HG03066 (cell line): Measurements from ENCODE around the gene URM1.

Source experiments
- ATAC-seq: cut with Tn5 transposase; IDR thresholded peaks from one replicate; pipeline ENCODE4 v1.9.1; 2021; ENCODE audit warnings: low read depth; ENCODE audit not compliant: unreplicated experiment

Gene URM1

DNA sequence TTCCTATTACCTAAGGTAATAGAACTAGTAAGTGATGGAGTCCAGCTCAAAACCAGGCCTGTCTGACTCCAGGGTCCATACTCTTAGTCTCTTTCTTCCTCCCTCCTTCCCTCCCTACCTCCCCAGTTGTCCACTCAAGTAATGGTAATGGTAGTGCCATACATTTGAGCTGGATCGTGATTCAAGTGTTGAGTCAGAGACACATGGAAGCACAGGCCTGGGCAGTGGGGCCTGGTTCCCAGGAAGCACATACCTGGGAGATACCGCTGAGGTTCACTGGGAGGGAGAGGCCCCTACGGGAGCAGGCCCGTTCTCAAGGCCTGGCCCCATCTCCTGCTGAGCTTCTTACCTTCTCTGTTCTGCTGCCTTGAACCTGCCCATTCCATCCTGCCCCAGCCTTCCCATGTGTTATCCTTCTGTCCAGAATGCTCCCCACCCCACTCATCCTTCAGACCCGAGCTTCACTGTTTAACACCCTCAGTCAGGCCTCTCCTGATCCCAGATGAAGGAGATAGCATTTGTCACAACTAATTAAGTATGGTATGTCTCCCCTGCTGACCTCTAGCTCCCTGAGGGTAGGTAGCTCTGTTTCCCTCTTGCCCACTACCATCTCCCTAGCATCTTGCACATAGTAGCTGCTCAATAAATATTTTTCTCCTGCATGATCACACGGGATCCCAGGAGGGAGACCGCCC, 13.8 kb downstream of the URM1 start:
- ATAC-seq = no peak

- ATAC-seq = no peak
Measured at GRCh38 chr9:128385496-128386460, 14.6 kb downstream of the URM1 start.

DNA sequence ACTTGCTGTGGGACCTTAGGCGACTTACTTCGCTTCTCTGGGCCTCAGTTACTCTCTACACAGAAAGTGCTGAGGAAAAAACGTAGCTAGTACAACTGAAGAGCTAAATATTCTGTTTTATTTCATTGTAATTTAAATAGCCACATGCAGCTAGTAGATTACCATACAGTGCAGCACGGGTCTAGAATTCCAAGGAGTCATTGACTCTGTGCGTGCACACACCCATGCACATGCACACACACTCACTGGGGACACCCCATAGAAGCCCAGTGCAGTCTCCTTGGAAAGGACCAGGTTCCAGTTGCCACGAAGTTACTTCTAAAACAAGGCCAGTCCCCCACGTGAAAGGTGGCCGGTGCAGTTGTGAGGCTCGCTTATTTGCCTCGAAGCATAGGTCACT, 17.0 kb downstream of the URM1 start:
- no peak for ATAC-seq

DNA sequence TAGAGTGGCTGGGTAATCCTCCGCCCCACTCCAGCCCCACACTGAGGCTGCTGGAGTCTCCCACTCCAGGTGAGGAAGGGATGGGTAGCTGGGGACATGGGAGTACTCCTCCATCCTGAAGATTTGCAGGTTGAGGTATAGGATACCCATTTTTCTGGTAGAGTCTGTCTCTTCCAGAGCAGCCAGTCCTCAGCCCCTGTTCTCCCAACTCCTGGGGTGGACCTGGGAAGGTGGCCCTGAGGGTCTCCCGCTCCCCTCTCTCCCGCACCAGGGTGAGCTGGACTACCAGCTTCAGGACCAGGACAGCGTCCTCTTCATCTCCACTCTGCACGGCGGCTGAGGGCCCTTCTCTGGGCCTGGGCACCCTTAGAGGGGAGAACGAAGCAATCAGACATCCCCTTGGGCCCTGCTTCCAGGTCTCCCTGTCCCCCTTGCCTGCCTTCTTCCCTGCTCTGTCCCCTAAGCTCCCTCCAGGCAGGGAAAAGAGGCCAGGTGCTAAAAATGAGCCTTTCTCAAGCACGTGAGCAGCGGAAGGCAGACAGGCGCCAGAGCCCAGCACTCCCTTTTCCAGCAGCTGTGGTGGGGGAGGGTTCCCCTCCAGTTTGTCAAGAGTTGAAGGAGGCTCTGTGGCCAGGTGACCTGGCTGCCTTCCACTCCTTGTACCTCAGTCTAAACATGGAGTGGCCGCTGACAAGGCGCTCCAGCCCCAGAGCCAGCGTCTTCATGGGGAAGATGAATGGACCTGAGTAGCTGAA, 18.4 kb downstream of the URM1 start:
- ATAC-seq = no peak

DNA sequence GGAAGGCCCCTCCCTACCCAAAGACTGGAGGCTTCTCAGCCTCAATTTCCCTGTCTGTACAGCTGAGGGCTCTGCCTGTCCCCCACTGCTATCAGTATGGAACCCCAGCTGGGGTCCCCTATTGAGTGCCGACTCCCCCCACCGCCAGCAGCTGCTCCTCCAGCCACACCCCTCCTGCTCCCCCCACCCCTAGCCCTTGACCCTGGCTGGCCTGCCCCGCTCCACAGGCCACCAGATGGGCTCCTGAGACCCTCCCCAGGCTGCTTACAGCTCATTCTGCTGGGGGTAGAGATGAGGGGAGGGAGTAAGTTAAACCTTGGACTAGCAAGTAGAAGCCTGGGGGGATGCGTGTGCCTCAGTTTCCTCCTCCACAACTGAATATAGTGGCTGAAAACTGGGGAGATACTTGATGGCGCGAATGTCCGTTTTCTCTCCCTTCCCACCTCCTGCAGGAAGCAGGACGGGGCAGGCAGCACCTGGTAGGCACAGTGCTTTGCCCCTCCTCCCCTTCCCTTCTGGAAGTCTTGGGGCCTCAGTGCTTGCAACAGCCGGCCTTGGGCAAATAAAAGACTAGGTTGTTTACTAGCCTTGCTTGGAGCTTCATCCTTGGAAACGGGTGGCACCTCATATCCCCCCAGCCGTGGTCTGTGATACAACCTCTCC, 19.1 kb downstream of the URM1 start:
- ATAC-seq = no peak

- ATAC-seq = no peak
Measured at GRCh38 chr9:128390813-128391711, 19.9 kb downstream of the URM1 start.

- ATAC-seq = no peak
Measured at GRCh38 chr9:128391956-128392301, 20.8 kb downstream of the URM1 start.

GRCh38 chr9:128392302-128393144, 21.3 kb downstream of the URM1 start:
- ATAC-seq = no peak

DNA sequence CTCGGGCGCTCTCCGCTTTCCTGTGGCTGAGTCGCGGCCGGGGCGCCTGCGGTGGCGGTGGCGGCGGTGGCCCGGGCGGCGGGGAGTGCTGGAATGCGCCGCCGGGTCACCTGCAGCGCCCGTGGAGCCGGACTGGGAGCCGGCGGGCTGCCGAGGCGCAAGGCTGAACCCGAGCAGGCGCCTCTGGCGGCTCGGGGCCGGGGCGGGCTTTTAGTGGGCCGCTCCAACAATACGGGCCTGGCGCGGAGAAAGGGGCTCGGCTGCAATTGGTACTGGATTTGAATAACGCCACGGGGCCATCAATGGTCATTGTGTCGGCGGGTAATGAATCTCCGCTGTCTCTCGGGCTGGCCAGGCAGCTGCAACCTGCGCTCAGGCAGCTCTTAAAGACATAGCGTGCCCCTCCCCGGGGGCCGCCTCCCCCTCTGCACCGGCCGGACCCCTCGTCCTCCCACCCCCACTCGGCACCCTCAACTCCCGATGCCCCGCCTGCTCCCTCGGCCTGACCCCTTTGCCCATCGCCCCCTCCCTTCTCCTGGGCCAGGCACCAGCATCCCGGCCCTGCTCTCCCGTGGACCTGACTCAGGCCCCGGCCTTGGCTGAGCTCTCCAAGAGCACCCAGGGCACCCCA, 22.1 kb downstream of the URM1 start:
- no peak for ATAC-seq

- no peak for ATAC-seq
Measured at GRCh38 chr9:128393970-128394369, 22.8 kb downstream of the URM1 start.

DNA sequence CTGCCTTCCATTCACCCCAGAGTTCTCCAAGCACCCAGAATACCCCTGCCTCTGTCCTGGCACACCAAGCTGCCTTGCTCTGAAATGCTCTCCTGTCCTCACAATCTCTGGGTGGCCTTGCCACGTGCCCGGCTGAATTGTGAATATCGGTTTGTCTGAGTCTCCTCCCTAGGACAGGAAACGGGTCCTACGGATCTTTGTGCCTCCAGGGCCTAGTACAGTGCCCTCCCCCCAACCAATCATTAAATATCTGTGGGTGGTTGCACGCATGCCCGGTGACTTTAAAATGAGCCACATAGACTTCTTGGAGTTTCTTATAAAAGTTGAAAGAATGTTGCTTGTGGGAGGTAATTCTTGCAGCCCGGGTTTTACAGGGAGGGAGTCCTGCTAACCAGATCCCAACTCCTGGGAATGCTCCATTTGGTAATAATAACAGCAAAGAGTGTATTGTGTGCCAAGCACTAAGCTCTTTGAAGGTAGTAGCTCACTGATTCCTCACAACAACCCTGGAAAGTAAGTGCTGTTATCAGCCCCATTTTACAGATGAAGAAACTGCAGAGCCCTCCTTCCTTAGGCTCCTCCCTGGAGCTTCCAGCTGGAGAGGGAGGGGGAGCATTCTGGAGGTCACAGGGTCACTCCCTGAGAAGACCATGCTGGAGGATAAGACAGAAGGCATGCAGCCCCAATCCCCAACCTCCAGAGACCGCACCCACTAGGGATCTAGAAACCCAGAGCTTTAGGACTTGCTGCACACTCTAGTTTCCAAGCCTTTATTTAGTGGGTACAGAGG, 23.4 kb downstream of the URM1 start:
- no peak for ATAC-seq

DNA sequence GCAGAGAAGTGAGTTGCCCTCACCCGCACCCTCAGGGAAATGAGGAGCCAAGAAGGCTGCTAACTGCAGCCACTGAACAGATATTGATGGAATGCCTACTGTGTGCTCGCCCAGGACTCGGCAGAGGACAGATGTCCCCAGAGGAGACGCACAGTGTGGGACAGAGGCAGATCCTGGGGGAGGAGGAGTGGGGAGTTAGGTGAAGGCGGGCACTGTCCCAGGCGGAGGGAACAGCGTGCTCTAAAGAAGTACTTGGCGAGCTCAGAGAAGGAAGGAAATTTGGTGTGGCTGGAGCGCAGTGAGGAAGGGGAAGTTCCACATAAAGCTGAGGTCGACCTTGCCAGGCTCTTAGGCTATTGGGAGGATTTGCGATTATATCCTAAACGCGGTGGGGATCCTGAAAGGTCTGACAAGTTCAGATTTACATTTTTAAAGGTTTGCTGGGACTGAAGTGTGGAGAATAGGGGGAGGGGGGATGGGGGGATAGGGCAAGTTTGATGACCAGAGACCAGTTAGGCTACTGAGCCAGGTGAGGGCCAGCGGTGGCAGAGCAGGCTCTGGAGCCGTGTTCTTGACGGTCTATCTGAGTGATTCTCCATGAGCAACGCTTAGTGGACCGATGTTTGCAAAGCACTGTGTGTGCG, 25.9 kb downstream of the URM1 start:
- no peak for ATAC-seq

DNA sequence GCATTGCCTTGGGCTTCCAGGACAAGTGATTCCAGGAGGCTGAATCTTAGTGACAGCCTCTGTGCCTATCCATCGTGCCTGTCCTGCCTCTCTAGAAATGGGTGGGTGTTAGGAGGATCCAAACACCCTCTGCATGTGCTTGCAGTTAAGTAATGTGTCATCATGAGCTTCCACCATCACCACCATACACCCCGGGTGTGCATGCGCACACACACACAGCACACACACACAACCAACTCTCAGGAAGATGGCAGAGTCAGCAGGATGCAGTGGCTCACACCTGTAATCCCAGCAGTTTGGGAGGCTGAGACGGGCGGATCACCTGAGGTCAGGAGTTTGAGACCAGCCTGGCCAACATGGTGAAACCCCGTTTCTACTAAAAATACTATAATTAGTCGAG, 26.7 kb downstream of the URM1 start:
- ATAC-seq = no peak

GRCh38 chr9:128399861-128400260, 28.7 kb downstream of the URM1 start:
- no peak for ATAC-seq

GRCh38 chr9:128404560-128404959, 33.4 kb downstream of the URM1 start:
- no peak for ATAC-seq

GRCh38 chr9:128405077-128405779, 34.1 kb downstream of the URM1 start:
- no peak for ATAC-seq

DNA sequence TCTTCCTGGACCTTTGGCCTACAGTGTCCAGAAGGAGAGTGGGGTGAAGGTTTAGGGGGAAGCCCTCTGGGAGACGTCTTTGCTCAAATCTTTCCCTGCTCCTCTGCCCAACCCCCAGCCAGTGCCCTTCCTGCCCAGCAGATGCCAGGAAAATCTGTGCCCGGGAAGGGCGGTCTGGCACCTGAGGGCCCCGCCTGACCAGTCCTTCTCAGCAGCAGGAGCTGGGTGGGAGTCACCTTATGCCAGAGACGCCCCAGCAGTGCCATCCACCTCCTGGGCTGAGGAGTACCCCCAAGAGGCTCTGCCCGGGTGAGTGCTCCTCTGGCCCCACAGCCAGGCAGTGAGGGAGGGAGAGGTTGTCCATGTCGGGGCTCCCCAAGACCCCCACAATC, 34.6 kb downstream of the URM1 start:
- no peak for ATAC-seq
